ENCODE data around the gene ADAMTS8. TPM values are rescaled to one million over a fixed set of nuclear protein-coding genes. Genes with fewer than 3 reads are reported as not detected.

The ADAMTS8 gene
- total and polyA plus RNA-seq, 9 of the 15 experiments (the other 6 are each of a cell fraction or from before 2014, with no cell fraction given): not detected

DNA sequence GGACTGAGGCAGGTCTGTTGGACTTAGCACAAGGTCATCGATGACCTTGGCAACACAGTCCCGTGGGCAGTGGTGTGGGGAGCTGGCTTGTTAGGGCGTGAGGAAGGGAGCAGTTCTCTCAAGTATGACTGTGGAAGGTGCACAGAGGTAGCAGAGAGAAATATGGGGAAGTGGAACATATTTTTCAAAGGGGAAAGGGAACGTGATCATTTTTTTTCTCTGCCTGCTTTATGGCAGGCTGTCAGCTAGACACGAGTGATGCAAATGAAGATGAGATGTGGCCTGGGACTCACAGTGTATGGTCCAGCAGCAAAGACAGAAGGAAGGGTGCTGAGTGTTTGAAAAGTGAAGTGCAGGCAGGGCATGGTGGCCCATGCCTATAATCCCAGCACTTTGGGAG lies 30.6 kb downstream of the ADAMTS8 start:
- WGBS (ENCODE audit: insufficient coverage, low coverage, missing lambda C conversion rate): 2% methylated on average over 5 of the region's 5 CpGs
- intact Hi-C loops (cut with micrococcal nuclease) (no loop called here), in situ Hi-C loops (cut with MboI) (no loop called here)
- H3K27ac ChIP-seq (ENCODE audit: extremely low read depth, low read depth, low read length): no peak overlapping the region
- FAIRE-seq (no peak), DNase-seq (ENCODE audit: extremely low read depth in 1 of 4, low spot score in 3 of 4) (no peak), ATAC-seq (no peak)
- H3K27me3 ChIP-seq (ENCODE audit: control insufficient read depth in 2 of 2, insufficient read depth in 2 of 2, low read length in 2 of 2): peaks cover 22 to 68% of the 10 kb centered on the region in 2 experiments; a peak in 4 of 5 replicates
- TF ChIP-seq SPI1 (IDR thresholded peaks at IDR 0.05; ENCODE audit: borderline replicate concordance, low read depth, low read length): no peak
- TF ChIP-seq MIER1 (IDR thresholded peaks at IDR 0.05; ENCODE audit: low read depth): no peak
- no peaks in the 10 kb centered on the region for H3K9me1 ChIP-seq (ENCODE audit: control insufficient read depth, insufficient read depth, low read length)
- H3K4me2 ChIP-seq (ENCODE audit: insufficient read depth, low read length): no peak overlapping the region
- ChIA-PET CTCF (ENCODE audit: low intra/inter-chr PET ratio) (no interaction called here), POLR2A (no interaction called here)
- H3K4me1 ChIP-seq (replicated peaks in 1 of 2; ENCODE audit: control insufficient read depth in 2 of 2, insufficient read depth in 2 of 2, low read length in 2 of 2): no peaks in the 10 kb centered on the region
- no peak overlapping the region for H3K9ac ChIP-seq (ENCODE audit: insufficient read depth in 1 of 2, low read depth in 2 of 2, low read length in 2 of 2)
- 0 out of 2 replicates have a peak, but pooled peaks cover 6% of the 10 kb centered on the region for H4K20me1 ChIP-seq (replicated peaks; ENCODE audit: control insufficient read depth, insufficient read depth, low read length)
- BruUV-seq (replicated peaks): no TSS peak
- H3K9me3 ChIP-seq (replicated peaks; ENCODE audit: control insufficient read depth, insufficient read depth, low read depth, low read length): no peaks in the 10 kb centered on the region
- no peak overlapping the region for H3K4me3 ChIP-seq
- no peak overlapping the region for H2AFZ ChIP-seq (ENCODE audit: low read depth, low read length)
- H3K36me3 ChIP-seq (ENCODE audit: control insufficient read depth, insufficient read depth, low read length): no peaks in the 10 kb centered on the region
- no peaks in the 10 kb centered on the region for H3K79me2 ChIP-seq (ENCODE audit: control insufficient read depth, insufficient read depth, low read length)

GRCh38 chr11:130396965-130397364 lies 31.4 kb downstream of the ADAMTS8 start:
- ChIA-PET CTCF (ENCODE audit: low intra/inter-chr PET ratio) (no interaction called here), POLR2A (no interaction called here)
- FAIRE-seq: no peak
- Histone ChIP-seq H3K36me3 (ENCODE audit: control insufficient read depth, insufficient read depth, low read length) (no peaks in the 10 kb centered on the region), H3K4me3 (no peak overlapping the region), H3K9me3 (replicated peaks; ENCODE audit: control insufficient read depth, insufficient read depth, low read depth, low read length) (no peaks in the 10 kb centered on the region), H3K4me1 (replicated peaks in 1 of 2; ENCODE audit: control insufficient read depth in 2 of 2, insufficient read depth in 2 of 2, low read length in 2 of 2) (no peaks in the 10 kb centered on the region), H4K20me1 (replicated peaks; ENCODE audit: control insufficient read depth, insufficient read depth, low read length) (0 out of 2 replicates have a peak, but pooled peaks cover 6% of the 10 kb centered on the region), H3K79me2 (ENCODE audit: control insufficient read depth, insufficient read depth, low read length) (no peaks in the 10 kb centered on the region), H3K4me2 (ENCODE audit: insufficient read depth, low read length) (no peak overlapping the region), H2AFZ (ENCODE audit: low read depth, low read length) (no peak overlapping the region), H3K27me3 (ENCODE audit: control insufficient read depth in 2 of 2, insufficient read depth in 2 of 2, low read length in 2 of 2) (peaks cover 23 to 68% of the 10 kb centered on the region in 2 experiments; a peak in 4 of 5 replicates), H3K27ac (ENCODE audit: extremely low read depth, low read depth, low read length) (no peak overlapping the region), H3K9me1 (ENCODE audit: control insufficient read depth, insufficient read depth, low read length) (no peaks in the 10 kb centered on the region), H3K9ac (ENCODE audit: insufficient read depth in 1 of 2, low read depth in 2 of 2, low read length in 2 of 2) (no peak overlapping the region)
- in situ Hi-C loops (cut with MboI): no loop called here
- 0% methylated on average over 2 of the region's 2 CpGs for WGBS (ENCODE audit: insufficient coverage, low coverage, missing lambda C conversion rate)
- TF ChIP-seq ASH1L (IDR thresholded peaks at IDR 0.05; ENCODE audit: borderline replicate concordance, low read depth, partially characterized antibody) (no peak), MCM2 (IDR thresholded peaks at IDR 0.05; ENCODE audit: low read depth) (no peak), SP2 (IDR thresholded peaks at IDR 0.05; ENCODE audit: extremely low read depth, low read depth, low read length, poor library complexity, severe bottlenecking) (no peak)
- TF ChIP-seq, protein P1, sequence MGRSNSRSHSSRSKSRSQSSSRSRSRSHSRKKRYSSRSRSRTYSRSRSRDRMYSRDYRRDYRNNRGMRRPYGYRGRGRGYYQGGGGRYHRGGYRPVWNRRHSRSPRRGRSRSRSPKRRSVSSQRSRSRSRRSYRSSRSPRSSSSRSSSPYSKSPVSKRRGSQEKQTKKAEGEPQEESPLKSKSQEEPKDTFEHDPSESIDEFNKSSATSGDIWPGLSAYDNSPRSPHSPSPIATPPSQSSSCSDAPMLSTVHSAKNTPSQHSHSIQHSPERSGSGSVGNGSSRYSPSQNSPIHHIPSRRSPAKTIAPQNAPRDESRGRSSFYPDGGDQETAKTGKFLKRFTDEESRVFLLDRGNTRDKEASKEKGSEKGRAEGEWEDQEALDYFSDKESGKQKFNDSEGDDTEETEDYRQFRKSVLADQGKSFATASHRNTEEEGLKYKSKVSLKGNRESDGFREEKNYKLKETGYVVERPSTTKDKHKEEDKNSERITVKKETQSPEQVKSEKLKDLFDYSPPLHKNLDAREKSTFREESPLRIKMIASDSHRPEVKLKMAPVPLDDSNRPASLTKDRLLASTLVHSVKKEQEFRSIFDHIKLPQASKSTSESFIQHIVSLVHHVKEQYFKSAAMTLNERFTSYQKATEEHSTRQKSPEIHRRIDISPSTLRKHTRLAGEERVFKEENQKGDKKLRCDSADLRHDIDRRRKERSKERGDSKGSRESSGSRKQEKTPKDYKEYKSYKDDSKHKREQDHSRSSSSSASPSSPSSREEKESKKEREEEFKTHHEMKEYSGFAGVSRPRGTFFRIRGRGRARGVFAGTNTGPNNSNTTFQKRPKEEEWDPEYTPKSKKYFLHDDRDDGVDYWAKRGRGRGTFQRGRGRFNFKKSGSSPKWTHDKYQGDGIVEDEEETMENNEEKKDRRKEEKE (IDR thresholded peaks at IDR 0.05; ENCODE audit: borderline replicate concordance in 1 of 2, control insufficient read depth in 1 of 2, low read depth in 2 of 2, low read length in 1 of 2): no peak
- DNase-seq (ENCODE audit: extremely low read depth in 1 of 4, low spot score in 3 of 4): no peak
- ATAC-seq: no peak
- BruUV-seq (replicated peaks): no TSS peak
- intact Hi-C loops (cut with micrococcal nuclease): no loop called here
